Raji (cell line): ENCODE measurements around the gene RSBN1L.

Experiments used
- POLR2A ChIP-seq: IDR thresholded peaks from 2 replicates; pipeline ENCODE4 v1.6.1; 2011; ENCODE audit warnings: low read depth, low read length, control low read depth; ENCODE audit not compliant: insufficient read depth

RSBN1L gene

DNA sequence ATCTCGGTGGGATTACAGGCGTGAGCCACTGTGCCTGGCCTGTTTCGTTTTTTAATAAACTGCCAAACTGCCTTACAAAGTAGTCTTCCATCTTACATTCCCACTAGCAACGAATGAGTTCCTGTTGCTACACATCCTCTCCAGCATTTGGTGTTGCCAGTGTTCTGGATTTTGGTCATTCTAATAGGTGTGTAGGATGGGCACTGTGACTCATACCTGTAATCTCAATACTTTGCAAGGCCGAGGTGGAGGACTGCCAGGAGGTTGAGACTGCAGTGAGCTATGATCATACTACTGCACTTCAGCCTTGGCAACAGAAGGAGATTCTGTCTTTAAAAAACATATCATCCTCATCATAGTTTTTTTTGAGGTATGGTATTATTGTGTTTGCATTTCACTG, 21.4 kb upstream of the RSBN1L start:
- no peak for TF ChIP-seq POLR2A

DNA sequence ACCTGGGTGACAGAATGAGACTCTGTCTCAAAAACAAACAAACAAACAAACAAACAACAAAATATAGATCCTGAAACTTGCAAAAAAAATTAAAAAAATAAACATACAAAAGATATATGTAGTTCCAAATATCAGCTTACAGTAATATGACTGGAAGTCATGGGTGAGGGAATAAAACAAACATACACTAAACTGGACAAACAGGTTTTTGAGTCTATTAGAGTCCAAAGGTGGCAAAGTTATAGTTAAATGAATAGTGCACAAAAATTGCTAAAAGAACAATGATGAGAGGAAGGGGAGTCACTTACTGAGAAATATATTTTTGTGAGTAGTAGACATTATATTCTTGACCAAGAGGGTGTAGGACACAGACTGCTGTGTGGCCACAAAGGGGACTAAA, 16.7 kb upstream of the RSBN1L start:
- TF ChIP-seq POLR2A, result no peak

GRCh38 chr7:77680266-77680665, 16.0 kb upstream of the RSBN1L start:
- TF ChIP-seq POLR2A, result no peak

- TF ChIP-seq POLR2A, result no peak
Observed at GRCh38 chr7:77684030-77684429, 12.2 kb upstream of the RSBN1L start.

GRCh38 chr7:77685233-77685632, 11.0 kb upstream of the RSBN1L start:
- TF ChIP-seq POLR2A, result no peak

DNA sequence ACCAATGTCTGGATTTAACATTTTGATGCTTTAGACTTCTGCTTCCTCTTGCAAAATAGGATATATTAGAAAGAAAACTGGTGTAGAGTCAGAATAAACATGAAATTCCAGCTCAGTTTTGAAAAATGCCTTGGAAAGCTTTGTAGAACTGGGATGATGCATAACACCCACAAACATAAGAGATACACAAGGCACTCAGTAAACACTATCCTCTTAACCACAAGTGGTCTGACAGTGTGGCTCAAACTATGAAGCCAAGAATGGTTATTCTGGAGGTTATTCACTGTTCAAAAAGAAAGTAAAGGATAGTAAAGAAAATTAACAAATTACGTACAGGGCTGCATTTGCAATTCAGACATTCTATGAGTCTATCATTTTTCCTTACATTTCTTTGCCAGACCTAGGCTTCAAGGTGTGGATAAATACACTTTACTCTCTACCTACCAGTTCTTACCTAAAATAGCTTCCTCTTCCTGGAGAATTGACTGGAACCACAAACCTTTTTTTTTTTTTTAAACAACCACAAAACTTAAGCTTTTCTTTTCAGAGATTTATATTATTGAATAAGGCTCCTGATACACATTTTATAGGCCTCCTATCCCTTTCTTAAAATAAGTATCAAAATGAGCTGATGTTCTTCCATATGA, 9.0 kb upstream of the RSBN1L start:
- no peak for TF ChIP-seq POLR2A

- no peak for TF ChIP-seq POLR2A
Observed at GRCh38 chr7:77687747-77688144, 8.5 kb upstream of the RSBN1L start.

DNA sequence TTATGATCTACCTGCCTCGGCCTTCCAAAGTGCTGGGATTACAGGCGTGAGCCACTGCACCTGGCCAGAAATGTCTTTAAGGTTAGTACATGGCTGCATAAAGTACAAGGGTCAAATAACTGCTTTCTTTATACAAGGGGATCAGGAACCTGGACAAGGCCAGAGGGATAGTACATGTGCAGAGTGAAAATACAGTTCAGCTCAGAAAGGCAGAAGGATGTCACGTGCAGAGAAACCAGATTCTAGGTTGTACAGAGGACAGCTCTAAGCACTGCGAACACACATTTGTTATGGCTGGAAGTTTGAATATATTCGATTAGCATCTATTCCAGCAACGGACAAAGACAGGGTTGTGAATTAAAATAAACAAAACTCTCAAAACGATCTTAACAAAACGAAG, 6.0 kb upstream of the RSBN1L start:
- no peak for TF ChIP-seq POLR2A

GRCh38 chr7:77691892-77692491, 4.3 kb upstream of the RSBN1L start:
- no peak for TF ChIP-seq POLR2A

DNA sequence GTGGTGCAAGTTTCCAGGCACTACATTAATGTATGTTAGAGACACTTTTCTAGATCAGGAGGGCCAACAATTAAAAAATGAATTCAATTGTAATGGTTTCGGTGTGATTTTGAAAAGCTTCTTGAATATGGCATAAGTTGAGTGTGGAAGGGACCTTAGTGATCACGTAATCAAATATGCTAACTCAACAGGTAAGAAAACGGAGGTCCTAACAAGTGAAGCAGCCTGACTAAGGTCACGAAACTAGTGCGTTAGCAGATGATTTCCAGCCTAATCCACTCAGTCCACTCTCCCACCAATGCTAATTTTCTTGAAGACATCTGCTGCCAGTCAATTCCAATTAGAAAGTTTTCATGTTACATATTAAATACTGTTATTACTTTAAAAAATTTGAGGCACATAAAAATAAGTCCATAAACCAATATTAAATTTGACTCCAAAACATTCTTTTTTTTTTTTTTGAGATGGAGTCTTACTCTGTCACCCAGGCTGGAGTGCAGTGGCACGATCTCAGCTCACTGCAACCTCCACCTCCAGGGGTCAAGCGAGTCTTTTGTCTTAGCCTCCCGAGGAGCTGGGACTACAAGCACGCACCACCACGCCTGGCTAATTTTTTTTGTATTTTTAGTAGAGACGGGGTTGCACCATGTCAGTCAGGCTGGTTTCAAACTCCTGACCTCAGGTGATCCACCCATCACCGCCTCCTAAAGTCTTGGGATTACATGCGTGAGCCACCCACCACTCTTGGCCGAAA, 2.3 kb upstream of the RSBN1L start:
- no peak for TF ChIP-seq POLR2A

- TF ChIP-seq POLR2A, result no peak
Observed at GRCh38 chr7:77696643-77697534, 630 bp downstream of the RSBN1L start.

GRCh38 chr7:77697535-77697831, 1.2 kb downstream of the RSBN1L start:
- TF ChIP-seq POLR2A, result no peak

DNA sequence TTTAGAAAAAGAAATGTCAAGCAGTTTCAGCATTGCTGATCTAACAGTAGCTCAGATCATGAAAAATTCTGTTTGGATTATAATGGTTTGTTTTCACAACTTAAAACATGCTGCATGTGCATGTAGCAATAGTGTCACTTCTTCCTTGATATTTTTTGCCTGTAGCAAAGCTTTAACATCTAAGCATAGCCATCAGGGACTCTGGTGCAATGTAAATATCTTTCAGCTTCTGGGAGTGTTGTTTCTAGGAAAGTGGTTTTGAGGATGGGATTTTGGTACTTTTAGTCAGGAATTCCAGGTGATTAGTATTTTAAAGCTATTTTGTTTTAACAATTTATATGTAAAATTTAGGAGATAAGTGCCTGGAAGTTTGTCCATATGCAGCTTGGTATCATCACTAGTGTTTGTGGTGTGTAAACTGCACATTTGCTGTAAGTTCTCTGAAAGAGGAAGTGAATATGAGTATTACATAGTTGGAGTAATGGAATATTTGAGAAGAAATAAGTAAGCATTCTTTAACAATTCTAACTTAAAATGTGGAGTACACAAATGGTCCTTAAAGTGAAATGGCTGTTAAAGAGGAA, 1.9 kb downstream of the RSBN1L start:
- no peak for TF ChIP-seq POLR2A

DNA sequence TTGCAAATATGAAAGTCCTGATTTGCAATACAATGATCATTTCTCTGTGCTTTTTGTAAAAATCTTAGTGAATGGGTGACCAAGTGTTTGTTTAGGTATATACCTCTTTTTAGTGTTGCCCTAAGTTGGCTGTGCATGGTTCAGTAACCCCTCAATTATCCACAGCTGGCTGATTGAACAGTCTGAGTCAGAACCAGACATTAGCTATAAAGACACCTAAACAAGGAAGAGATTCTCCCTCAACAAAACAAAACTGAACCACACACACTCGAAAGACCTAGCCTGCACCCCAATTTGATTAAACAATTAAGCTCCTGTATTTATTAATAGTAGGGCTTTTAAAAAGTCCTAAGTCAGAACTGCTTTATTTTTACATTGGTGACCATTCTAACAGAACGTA, 2.8 kb downstream of the RSBN1L start:
- no peak for TF ChIP-seq POLR2A

DNA sequence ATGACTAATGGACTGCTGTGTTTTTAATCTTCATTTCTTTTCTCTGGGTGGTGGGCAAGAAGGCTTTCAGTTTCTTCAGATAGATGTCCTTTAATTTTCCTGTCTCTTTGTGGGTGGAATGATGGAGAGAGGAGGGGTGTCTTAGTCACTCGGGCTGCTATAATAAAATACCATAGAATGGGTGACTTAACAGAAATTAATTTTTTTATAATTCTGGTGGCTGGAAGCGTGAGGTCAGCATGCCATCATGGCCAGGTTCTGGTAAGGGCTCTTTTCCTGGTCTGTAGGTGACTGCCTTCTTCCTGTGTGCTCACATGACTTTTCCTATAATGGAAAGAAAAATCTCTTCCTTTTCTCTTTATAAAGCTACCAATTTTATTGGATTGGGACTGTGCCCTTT, 6.3 kb downstream of the RSBN1L start:
- TF ChIP-seq POLR2A, result no peak
